ENCODE results near the gene ATG7. TPM values are rescaled to one million over a fixed set of nuclear protein-coding genes. Genes with fewer than 3 reads are reported as not detected.

The ATG7 gene
- total RNA-seq, 1 experiment from 2014 or later = 29.3 TPM

GRCh38 chr3:11411956-11412355 lies 139.8 kb downstream of the ATG7 start:
- ChIA-PET POLR2A (no interaction called here), RAD21 (ENCODE audit: low non-redundant PET in 1 of 2, low total read pairs in 2 of 2, uncharacterized antibody in 2 of 2, unreplicated experiment in 2 of 2) (no interaction called here), CTCF (no interaction called here)
- DNase-seq (ENCODE audit: low read depth, low spot score) = no peak
- Histone ChIP-seq H3K9me2 (ENCODE audit: insufficient read depth) (no peaks in the 10 kb centered on the region), H3K9me3 (ENCODE audit: control insufficient read depth in 1 of 2, insufficient read depth in 1 of 2, low read depth in 1 of 2, low read length in 2 of 2) (peaks cover 3 to 4% of the 10 kb centered on the region in 2 experiments; a peak in 2 of 4 replicates), H3K4me2 (ENCODE audit: low read length) (no peak overlapping the region), H3K27me3 (ENCODE audit: insufficient read depth, low read length) (no peaks in the 10 kb centered on the region), H4K20me1 (ENCODE audit: insufficient read depth) (no peaks in the 10 kb centered on the region), H3K79me2 (ENCODE audit: insufficient read depth, low read length) (no peaks in the 10 kb centered on the region), H3K4me1 (ENCODE audit: control insufficient read depth in 1 of 2, insufficient read depth in 2 of 2, low read length in 2 of 2) (no peaks in the 10 kb centered on the region), H3K9ac (ENCODE audit: low read length) (no peak overlapping the region), H3K27ac (ENCODE audit: low read depth, low read length) (no peak overlapping the region), H2AFZ (ENCODE audit: low read depth, low read length, poor library complexity, severe bottlenecking) (no peak overlapping the region), H3K36me3 (ENCODE audit: control insufficient read depth in 1 of 2, insufficient read depth in 2 of 2, low read length in 2 of 2) (no peaks in the 10 kb centered on the region; a peak in 1 of 4 replicates), H3K4me3 (replicated peaks in 1 of 2; ENCODE audit: low read depth in 1 of 2, low read length in 2 of 2) (no peak overlapping the region)
- no peak for TF ChIP-seq ELF1 (IDR thresholded peaks at IDR 0.05; ENCODE audit: borderline replicate concordance, low read depth)
- TF ChIP-seq ZBTB33 (IDR thresholded peaks at IDR 0.05; ENCODE audit: extremely low read depth, insufficient replicate concordance, low read length) = no peak
- no peak for TF ChIP-seq POLR2A (IDR thresholded peaks at IDR 0.05; ENCODE audit: borderline replicate concordance, extremely low read depth, insufficient read depth, insufficient read length)
- TF ChIP-seq CEBPB (IDR thresholded peaks at IDR 0.05; ENCODE audit: low read depth) = no peak
- TF ChIP-seq CBX3 (IDR thresholded peaks at IDR 0.05; ENCODE audit: low read depth) = no peak
- TF ChIP-seq TCF7L2 (IDR thresholded peaks at IDR 0.05; ENCODE audit: borderline replicate concordance, extremely low read depth, insufficient read depth, insufficient read length) = no peak
- TF ChIP-seq EGR1 (IDR thresholded peaks at IDR 0.05; ENCODE audit: low read depth) = no peak
- TF ChIP-seq, protein P1, sequence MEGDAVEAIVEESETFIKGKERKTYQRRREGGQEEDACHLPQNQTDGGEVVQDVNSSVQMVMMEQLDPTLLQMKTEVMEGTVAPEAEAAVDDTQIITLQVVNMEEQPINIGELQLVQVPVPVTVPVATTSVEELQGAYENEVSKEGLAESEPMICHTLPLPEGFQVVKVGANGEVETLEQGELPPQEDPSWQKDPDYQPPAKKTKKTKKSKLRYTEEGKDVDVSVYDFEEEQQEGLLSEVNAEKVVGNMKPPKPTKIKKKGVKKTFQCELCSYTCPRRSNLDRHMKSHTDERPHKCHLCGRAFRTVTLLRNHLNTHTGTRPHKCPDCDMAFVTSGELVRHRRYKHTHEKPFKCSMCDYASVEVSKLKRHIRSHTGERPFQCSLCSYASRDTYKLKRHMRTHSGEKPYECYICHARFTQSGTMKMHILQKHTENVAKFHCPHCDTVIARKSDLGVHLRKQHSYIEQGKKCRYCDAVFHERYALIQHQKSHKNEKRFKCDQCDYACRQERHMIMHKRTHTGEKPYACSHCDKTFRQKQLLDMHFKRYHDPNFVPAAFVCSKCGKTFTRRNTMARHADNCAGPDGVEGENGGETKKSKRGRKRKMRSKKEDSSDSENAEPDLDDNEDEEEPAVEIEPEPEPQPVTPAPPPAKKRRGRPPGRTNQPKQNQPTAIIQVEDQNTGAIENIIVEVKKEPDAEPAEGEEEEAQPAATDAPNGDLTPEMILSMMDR (IDR thresholded peaks at IDR 0.05 in 2 of 3, conservative IDR thresholded peaks at IDR 0.05 in 1 of 3; ENCODE audit: borderline replicate concordance in 1 of 3, insufficient read depth in 1 of 3, low read depth in 2 of 3, low read length in 2 of 3) = no peak
- no peak for TF ChIP-seq REST (IDR thresholded peaks at IDR 0.05; ENCODE audit: low read depth)
- TF ChIP-seq POLR2AphosphoS5 (IDR thresholded peaks at IDR 0.05; ENCODE audit: low read depth, low read length) = no peak
- TF ChIP-seq EZH2 (IDR thresholded peaks at IDR 0.05) = no peak
- TF ChIP-seq SRF (IDR thresholded peaks at IDR 0.05; ENCODE audit: low read depth) = no peak
- no peak for TF ChIP-seq SIN3A (IDR thresholded peaks at IDR 0.05; ENCODE audit: low read depth)
- TF ChIP-seq, protein P2, sequence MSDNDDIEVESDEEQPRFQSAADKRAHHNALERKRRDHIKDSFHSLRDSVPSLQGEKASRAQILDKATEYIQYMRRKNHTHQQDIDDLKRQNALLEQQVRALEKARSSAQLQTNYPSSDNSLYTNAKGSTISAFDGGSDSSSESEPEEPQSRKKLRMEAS (IDR thresholded peaks at IDR 0.05) = no peak
- no peak for TF ChIP-seq ZFX (IDR thresholded peaks at IDR 0.05)
- TF ChIP-seq ZNF274 (IDR thresholded peaks at IDR 0.05; ENCODE audit: low read depth, low read length) = no peak
- TF ChIP-seq SP1 (IDR thresholded peaks at IDR 0.05; ENCODE audit: low read depth) = no peak
- no peak for TF ChIP-seq EZH2phosphoT487 (IDR thresholded peaks at IDR 0.05; ENCODE audit: borderline replicate concordance)
- ATAC-seq = no peak
- BruUV-seq (replicated peaks) = no TSS peak
- intact Hi-C loops (cut with micrococcal nuclease) = no loop called here

Data from HCT116 (cell line).